ENCODE data around the gene GNAT1. TPM values are rescaled to one million over a fixed set of nuclear protein-coding genes. Genes with fewer than 3 reads are reported as not detected.

GNAT1 gene
- total and polyA plus RNA-seq, 2 of the 13 experiments (the other 11 are each of a cell fraction or from before 2014, with no cell fraction given): 0.15 TPM; not detected in 1

DNA sequence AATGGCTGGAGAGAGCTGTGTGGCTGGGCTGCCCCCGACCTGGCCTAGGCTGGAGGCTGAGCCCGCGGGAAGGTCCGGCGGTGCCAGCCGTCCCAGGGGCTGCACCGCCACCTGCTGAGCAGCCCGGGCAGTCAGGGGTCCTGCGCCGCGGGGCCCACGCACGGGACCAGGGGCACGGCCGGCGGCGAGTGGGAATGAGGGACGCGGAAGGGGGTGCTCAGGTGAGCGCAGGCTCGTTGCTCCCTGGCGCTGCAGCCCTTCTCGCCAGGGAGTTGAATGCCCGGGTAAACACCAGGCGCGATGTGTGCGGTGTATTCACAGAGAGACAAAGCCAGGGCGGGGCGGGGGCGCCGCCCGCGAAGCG, 37.0 kb upstream of the GNAT1 start (continued):
- TF ChIP-seq, protein P1, sequence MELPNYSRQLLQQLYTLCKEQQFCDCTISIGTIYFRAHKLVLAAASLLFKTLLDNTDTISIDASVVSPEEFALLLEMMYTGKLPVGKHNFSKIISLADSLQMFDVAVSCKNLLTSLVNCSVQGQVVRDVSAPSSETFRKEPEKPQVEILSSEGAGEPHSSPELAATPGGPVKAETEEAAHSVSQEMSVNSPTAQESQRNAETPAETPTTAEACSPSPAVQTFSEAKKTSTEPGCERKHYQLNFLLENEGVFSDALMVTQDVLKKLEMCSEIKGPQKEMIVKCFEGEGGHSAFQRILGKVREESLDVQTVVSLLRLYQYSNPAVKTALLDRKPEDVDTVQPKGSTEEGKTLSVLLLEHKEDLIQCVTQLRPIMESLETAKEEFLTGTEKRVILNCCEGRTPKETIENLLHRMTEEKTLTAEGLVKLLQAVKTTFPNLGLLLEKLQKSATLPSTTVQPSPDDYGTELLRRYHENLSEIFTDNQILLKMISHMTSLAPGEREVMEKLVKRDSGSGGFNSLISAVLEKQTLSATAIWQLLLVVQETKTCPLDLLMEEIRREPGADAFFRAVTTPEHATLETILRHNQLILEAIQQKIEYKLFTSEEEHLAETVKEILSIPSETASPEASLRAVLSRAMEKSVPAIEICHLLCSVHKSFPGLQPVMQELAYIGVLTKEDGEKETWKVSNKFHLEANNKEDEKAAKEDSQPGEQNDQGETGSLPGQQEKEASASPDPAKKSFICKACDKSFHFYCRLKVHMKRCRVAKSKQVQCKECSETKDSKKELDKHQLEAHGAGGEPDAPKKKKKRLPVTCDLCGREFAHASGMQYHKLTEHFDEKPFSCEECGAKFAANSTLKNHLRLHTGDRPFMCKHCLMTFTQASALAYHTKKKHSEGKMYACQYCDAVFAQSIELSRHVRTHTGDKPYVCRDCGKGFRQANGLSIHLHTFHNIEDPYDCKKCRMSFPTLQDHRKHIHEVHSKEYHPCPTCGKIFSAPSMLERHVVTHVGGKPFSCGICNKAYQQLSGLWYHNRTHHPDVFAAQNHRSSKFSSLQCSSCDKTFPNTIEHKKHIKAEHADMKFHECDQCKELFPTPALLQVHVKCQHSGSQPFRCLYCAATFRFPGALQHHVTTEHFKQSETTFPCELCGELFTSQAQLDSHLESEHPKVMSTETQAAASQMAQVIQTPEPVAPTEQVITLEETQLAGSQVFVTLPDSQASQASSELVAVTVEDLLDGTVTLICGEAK (IDR thresholded peaks at IDR 0.05): no peak
- TF ChIP-seq, protein P1 (CRISPR knock-in tag; IDR thresholded peaks at IDR 0.05): no peak
- TF ChIP-seq SNRNP70 (IDR thresholded peaks at IDR 0.05; ENCODE audit: low read depth, low read length): no peak
- TF ChIP-seq SKI (IDR thresholded peaks at IDR 0.05; ENCODE audit: partially characterized antibody): no peak
- no peak for TF ChIP-seq GTF2F1 (IDR thresholded peaks at IDR 0.05; ENCODE audit: low read length)
- no peak for TF ChIP-seq CHD4 (IDR thresholded peaks at IDR 0.05; ENCODE audit: borderline replicate concordance, low read length)
- TF ChIP-seq ZNF20 (CRISPR knock-in tag; IDR thresholded peaks at IDR 0.05): no peak
- TF ChIP-seq, protein P2, sequence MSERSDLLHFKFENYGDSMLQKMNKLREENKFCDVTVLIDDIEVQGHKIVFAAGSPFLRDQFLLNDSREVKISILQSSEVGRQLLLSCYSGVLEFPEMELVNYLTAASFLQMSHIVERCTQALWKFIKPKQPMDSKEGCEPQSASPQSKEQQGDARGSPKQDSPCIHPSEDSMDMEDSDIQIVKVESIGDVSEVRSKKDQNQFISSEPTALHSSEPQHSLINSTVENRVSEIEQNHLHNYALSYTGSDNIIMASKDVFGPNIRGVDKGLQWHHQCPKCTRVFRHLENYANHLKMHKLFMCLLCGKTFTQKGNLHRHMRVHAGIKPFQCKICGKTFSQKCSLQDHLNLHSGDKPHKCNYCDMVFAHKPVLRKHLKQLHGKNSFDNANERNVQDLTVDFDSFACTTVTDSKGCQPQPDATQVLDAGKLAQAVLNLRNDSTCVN (CRISPR knock-in tag; IDR thresholded peaks at IDR 0.05; ENCODE audit: borderline replicate concordance): no peak
- no peak for TF ChIP-seq ZNF343 (CRISPR knock-in tag; IDR thresholded peaks at IDR 0.05)
- TF ChIP-seq, protein P3, sequence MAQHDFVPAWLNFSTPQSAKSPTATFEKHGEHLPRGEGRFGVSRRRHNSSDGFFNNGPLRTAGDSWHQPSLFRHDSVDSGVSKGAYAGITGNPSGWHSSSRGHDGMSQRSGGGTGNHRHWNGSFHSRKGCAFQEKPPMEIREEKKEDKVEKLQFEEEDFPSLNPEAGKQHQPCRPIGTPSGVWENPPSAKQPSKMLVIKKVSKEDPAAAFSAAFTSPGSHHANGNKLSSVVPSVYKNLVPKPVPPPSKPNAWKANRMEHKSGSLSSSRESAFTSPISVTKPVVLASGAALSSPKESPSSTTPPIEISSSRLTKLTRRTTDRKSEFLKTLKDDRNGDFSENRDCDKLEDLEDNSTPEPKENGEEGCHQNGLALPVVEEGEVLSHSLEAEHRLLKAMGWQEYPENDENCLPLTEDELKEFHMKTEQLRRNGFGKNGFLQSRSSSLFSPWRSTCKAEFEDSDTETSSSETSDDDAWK (CRISPR knock-in tag; IDR thresholded peaks at IDR 0.05): no peak
- no peak for TF ChIP-seq RORA (CRISPR knock-in tag; IDR thresholded peaks at IDR 0.05)
- peak; percentile 30; the same call in 1 of the 2 replicates for TF ChIP-seq KDM2A (CRISPR knock-in tag; IDR thresholded peaks at IDR 0.05; ENCODE audit: borderline replicate concordance, low read depth)
- TF ChIP-seq MAFK (conservative IDR thresholded peaks at IDR 0.05 in 1 of 2, IDR thresholded peaks at IDR 0.05 in 1 of 2; ENCODE audit: low read length in 2 of 2): no peak
- TF ChIP-seq ZFY (CRISPR knock-in tag; IDR thresholded peaks at IDR 0.05): 0 out of 2 replicates have a peak, but pooled peaks have one; percentile 5
- TF ChIP-seq ZNF329 (CRISPR knock-in tag; IDR thresholded peaks at IDR 0.05; ENCODE audit: low read depth): no peak
- no peak for TF ChIP-seq EZH2 (conservative IDR thresholded peaks at IDR 0.05; ENCODE audit: low read depth, low read length)
- TF ChIP-seq, protein P4, sequence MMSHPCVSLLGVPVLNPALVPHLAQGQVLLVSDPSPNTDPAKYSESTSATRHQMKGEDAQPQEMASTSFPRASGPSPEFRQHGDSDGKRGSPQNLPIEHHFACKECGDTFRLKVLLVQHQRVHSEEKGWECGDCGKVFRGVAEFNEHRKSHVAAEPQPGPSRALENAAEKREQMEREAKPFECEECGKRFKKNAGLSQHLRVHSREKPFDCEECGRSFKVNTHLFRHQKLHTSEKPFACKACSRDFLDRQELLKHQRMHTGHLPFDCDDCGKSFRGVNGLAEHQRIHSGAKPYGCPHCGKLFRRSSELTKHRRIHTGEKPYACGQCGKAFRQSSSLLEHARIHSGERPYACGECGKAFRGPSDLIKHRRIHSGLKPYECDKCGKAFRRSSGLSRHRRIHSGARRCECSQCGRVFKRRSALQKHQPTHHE (CRISPR knock-in tag; IDR thresholded peaks at IDR 0.05; ENCODE audit: borderline replicate concordance): no peak
- TF ChIP-seq ZNF788 (CRISPR knock-in tag; IDR thresholded peaks at IDR 0.05; ENCODE audit: borderline replicate concordance): no peak

All from HepG2 (cell line).